CD14-positive monocyte (primary cell): ENCODE measurements around the gene ANKRD66. TPM values are rescaled to one million over a fixed set of nuclear protein-coding genes. Genes with fewer than 3 reads are reported as not detected.
A peak's percentile ranks its signal among the peaks of the same experiment; 100 is the strongest.

ENCODE experiments used
- DNase-seq, 3 donors: peaks; one replicate each; pipeline ENCODE4 v3.0.0-alpha.2; 2011 to 2022
- H2AFZ ChIP-seq: 2 replicates; pipeline ENCODE4 v1.6.0; 2012; ENCODE audit warnings: mild to moderate bottlenecking, low read depth, low read length, inconsistent platforms; ENCODE audit not compliant: insufficient read depth, poor library complexity, severe bottlenecking
- H3K27ac ChIP-seq, 2 donors: 1 replicate in 1 of 2; 2 replicates in 1 of 2; pipeline ENCODE4 v1.5.1; 2012 to 2013; ENCODE audit warnings: low read length in 2 of 2, control low read depth in 1 of 2, inconsistent platforms in 1 of 2, low read depth in 1 of 2, mild to moderate bottlenecking in 1 of 2
- H3K27me3 ChIP-seq, 2 donors: one replicate each; pipeline versions ENCODE4 v1.6.0 to v1.6.1; 2011 to 2013; ENCODE audit warnings: low read length in 2 of 2; ENCODE audit not compliant: control insufficient read depth in 2 of 2, insufficient read depth in 2 of 2
- H3K36me3 ChIP-seq, 2 donors: replicated peaks in 1 of 2; 1 replicate in 1 of 2; 2 replicates in 1 of 2; pipeline versions ENCODE4 v1.5.1 to v1.6.1; 2012 to 2013; ENCODE audit warnings: low read length in 2 of 2, control low read depth in 1 of 2, inconsistent platforms in 1 of 2, mild to moderate bottlenecking in 1 of 2; ENCODE audit not compliant: insufficient read depth in 2 of 2, control insufficient read depth in 1 of 2
- H3K4me1 ChIP-seq, 2 donors: 1 replicate in 1 of 2; 2 replicates in 1 of 2; pipeline versions ENCODE4 v1.5.1 to v1.6.1; 2012 to 2013; ENCODE audit warnings: low read length in 2 of 2, control low read depth in 1 of 2, inconsistent platforms in 1 of 2, mild to moderate bottlenecking in 1 of 2, moderate library complexity in 1 of 2; ENCODE audit not compliant: insufficient read depth in 2 of 2, control insufficient read depth in 1 of 2
- H3K4me2 ChIP-seq: replicated peaks from 2 replicates; pipeline ENCODE3; 2012; ENCODE audit warnings: low read length, moderate library complexity, mild to moderate bottlenecking; ENCODE audit not compliant: poor library complexity, severe bottlenecking; ENCODE audit errors: extremely low read depth
- H3K4me3 ChIP-seq, 3 experiments: fragments of 200-600 bp in 1 of 3; sonication (generic) in 1 of 3; replicated peaks in 1 of 3; 1 replicate in 2 of 3; 2 replicates in 1 of 3; pipeline ENCODE4 v1.5.1; 2011 to 2013; ENCODE audit warnings: low read length in 3 of 3, mild to moderate bottlenecking in 3 of 3, control low read depth in 2 of 3, low read depth in 2 of 3, inconsistent platforms in 1 of 3, moderate library complexity in 1 of 3
- H3K79me2 ChIP-seq: 2 replicates; pipeline ENCODE4 v1.6.0; 2012; ENCODE audit warnings: mild to moderate bottlenecking, control low read depth, inconsistent platforms, low read length, moderate library complexity; ENCODE audit not compliant: insufficient read depth
- H3K9ac ChIP-seq: 2 replicates; pipeline ENCODE4 v1.6.0; 2017; ENCODE audit warnings: low read length, mild to moderate bottlenecking; ENCODE audit not compliant: insufficient read depth, poor library complexity, severe bottlenecking
- H3K9me3 ChIP-seq, 2 donors: replicated peaks in 1 of 2; 1 replicate in 1 of 2; 2 replicates in 1 of 2; pipeline versions ENCODE4 v1.5.1 to v1.6.1; 2012 to 2013; ENCODE audit warnings: low read length in 2 of 2, control low read depth in 1 of 2; ENCODE audit not compliant: control insufficient read depth in 1 of 2, insufficient read depth in 1 of 2
- H4K20me1 ChIP-seq: 2 replicates; pipeline ENCODE4 v1.6.0; 2012; ENCODE audit warnings: mild to moderate bottlenecking, low read length, control low read depth, moderate library complexity; ENCODE audit not compliant: insufficient read depth
- H3K27ac Mint-ChIP-seq, 7 donors: one replicate each; pipeline ENCODE4 v1.8.0; 2020; ENCODE audit warnings: mild to moderate bottlenecking in 7 of 7, mixed read lengths in 7 of 7, moderate library complexity in 6 of 7, inconsistent platforms in 2 of 7
- H3K27me3 Mint-ChIP-seq, 3 donors: one replicate each; pipeline ENCODE4 v1.8.0; 2021 to 2022; ENCODE audit warnings: low read depth in 3 of 3, mild to moderate bottlenecking in 3 of 3, mixed read lengths in 3 of 3, moderate library complexity in 3 of 3, inconsistent platforms in 1 of 3
- H3K36me3 Mint-ChIP-seq, 2 donors: one replicate each; pipeline ENCODE4 v1.8.0; 2020; ENCODE audit warnings: mixed read lengths in 2 of 2, inconsistent platforms in 1 of 2, mild to moderate bottlenecking in 1 of 2
- H3K4me1 Mint-ChIP-seq: one replicate; pipeline ENCODE4 v1.8.0; 2020; ENCODE audit warnings: mild to moderate bottlenecking, mixed read lengths
- H3K4me3 Mint-ChIP-seq, 2 donors: one replicate each; pipeline ENCODE4 v1.8.0; 2020; ENCODE audit warnings: mild to moderate bottlenecking in 2 of 2, mixed read lengths in 2 of 2, moderate library complexity in 1 of 2
- H3K9me3 Mint-ChIP-seq, 7 donors: one replicate each; pipeline ENCODE4 v1.8.0; 2020 to 2022; ENCODE audit warnings: mixed read lengths in 7 of 7, mild to moderate bottlenecking in 6 of 7, moderate library complexity in 6 of 7, inconsistent platforms in 2 of 7
- CTCF ChIP-seq: fragments of 200-600 bp; IDR thresholded peaks from one replicate; pipeline ENCODE4 v1.8.0; 2022; ENCODE audit warnings: antibody characterized with exemption, mild to moderate bottlenecking
- WGBS: methylation state at CpG from one replicate; pipeline ENCODE4 v1.1.5; 2013; ENCODE audit warnings: missing lambda C conversion rate; ENCODE audit not compliant: insufficient coverage; 5-methylcytosine and 5-hydroxymethylcytosine counted together
- intact Hi-C, 2 donors: fragments of 100-400 bp; cut with micrococcal nuclease; formaldehyde crosslinking; loops; one replicate each; pipeline versions ENCODE4 v1.15.0 to v1.15.1; 2023
- polyA plus RNA-seq, 3 donors: library from polyadenylated mRNA; depleted of rRNA in 1 of 3; unstranded in 2 of 3; stranded (reverse) in 1 of 3; fragments of 300-500 nt in 2 of 3; fragments of >200 nt in 1 of 3; fragmentation: Illumina TruSeq in 2 of 3; gene quantifications; 1 replicate in 2 of 3; 2 replicates in 1 of 3; pipeline ENCODE4 v1.2.3, GENCODE V29; 2012 to 2021

ANKRD66 gene
- polyA plus RNA-seq, 3 donors = not detected

DNA sequence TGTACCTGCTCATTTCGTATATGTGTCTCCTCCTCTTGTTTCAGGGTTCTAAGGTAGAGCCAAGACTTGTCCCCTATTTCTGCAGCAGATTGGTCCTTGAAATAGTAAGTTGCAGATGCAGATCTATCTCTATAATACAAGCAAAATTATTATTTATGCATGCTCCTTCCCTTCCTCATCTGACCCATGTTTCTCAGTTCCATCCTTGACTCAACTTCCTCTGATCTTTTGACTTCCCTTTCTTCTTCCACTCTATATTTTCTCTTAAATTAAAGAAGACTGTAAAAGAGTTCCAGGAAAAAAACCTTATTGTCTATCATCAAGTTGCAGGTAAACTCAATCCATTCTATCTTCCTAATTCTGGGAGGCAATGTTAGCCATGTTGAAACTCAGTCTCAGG is 35.2 kb upstream of the ANKRD66 start:
- H4K20me1 ChIP-seq = no peaks in the 10 kb centered on the region
- Mint-ChIP-seq H3K4me3 (peak overlapping the region in 1 of 2 donors; percentile 52), H3K36me3 (peaks cover 32 to 71% of the 10 kb centered on the region in 2 donors), H3K27ac (peak overlapping the region; percentile 41 to 87 (median 73)), H3K9me3 (peaks cover 3 to 7% (median 6%) of the 10 kb centered on the region in 7 donors), H3K27me3 (peaks cover 0 to 2% (median 0%) of the 10 kb centered on the region in 3 donors), H3K4me1 (peaks cover 61% of the 10 kb centered on the region)
- peaks cover 20 to 23% of the 10 kb centered on the region in 2 donors for H3K36me3 ChIP-seq
- intact Hi-C loops = no loop called here
- no peaks in the 10 kb centered on the region for H3K9me3 ChIP-seq
- no peaks in the 10 kb centered on the region for H3K79me2 ChIP-seq
- H3K9ac ChIP-seq = no peak overlapping the region
- peak overlapping the region in 1 of 2 donors; percentile 41 for H3K27ac ChIP-seq
- H3K4me3 ChIP-seq = peak overlapping the region in 1 of 3 experiments; percentile 35
- peaks cover 55 to 62% of the 10 kb centered on the region in 2 donors for H3K4me1 ChIP-seq
- no CpG with 5 or more reads among the region's 1 CpG for WGBS
- H3K27me3 ChIP-seq = no peaks in the 10 kb centered on the region
- no peak overlapping the region for H2AFZ ChIP-seq
- TF ChIP-seq CTCF = no peak
- peak; percentile 20 to 54 (median 52) for DNase-seq
- H3K4me2 ChIP-seq = peak overlapping the region; percentile 47

DNA sequence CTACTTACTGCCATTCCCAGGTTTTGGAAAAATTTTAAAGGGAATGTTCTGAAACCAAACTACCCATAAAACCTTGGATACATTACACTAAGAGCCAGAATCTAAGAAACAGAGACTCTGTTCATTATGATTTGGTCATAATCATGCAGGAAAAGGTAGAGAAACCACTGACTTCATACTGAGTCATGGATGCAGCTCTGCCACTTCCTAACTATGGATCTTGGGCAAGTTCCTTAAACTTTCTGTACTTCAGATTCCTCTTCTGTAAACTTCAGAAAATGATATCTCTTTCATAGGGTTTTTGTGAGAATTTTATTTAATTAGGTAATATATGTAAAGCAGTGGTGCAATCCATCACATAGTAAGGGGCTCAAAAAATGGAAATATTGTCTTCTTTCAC is 31.6 kb upstream of the ANKRD66 start:
- Histone ChIP-seq H3K27me3 (no peaks in the 10 kb centered on the region), H3K4me1 (peaks cover 71 to 87% of the 10 kb centered on the region in 2 donors), H3K4me3 (peak overlapping the region in 1 of 3 experiments; percentile 6), H3K27ac (peak overlapping the region; percentile 78 to 87), H4K20me1 (no peaks in the 10 kb centered on the region), H3K4me2 (peak overlapping the region; percentile 51), H3K9me3 (no peaks in the 10 kb centered on the region), H3K36me3 (peaks cover 2% of the 10 kb centered on the region in 2 donors), H3K79me2 (no peaks in the 10 kb centered on the region), H3K9ac (no peak overlapping the region), H2AFZ (no peak overlapping the region)
- peak overlapping the region; percentile 83 to 98 (median 95) for H3K27ac Mint-ChIP-seq
- peak; percentile 68 to 90 (median 89) for DNase-seq
- H3K9me3 Mint-ChIP-seq = peaks cover 0 to 2% (median 0%) of the 10 kb centered on the region in 7 donors
- peaks cover 79% of the 10 kb centered on the region for H3K4me1 Mint-ChIP-seq
- intact Hi-C loops = loop anchor here in 1 of 2 donors (5.0 kb wide), 1 partner anchor 57 kb away; no protein-coding TSS in a partner anchor
- H3K4me3 Mint-ChIP-seq = no peak overlapping the region
- TF ChIP-seq CTCF = no peak
- H3K36me3 Mint-ChIP-seq = peaks cover 21 to 63% of the 10 kb centered on the region in 2 donors
- H3K27me3 Mint-ChIP-seq = no peaks in the 10 kb centered on the region
